NT2/D1 (cell line): ENCODE measurements around the gene PALLD.

Experiments
- YY1 ChIP-seq: IDR thresholded peaks from 2 replicates; pipeline ENCODE4 v1.6.1; 2011; ENCODE audit not compliant: insufficient read length, insufficient read depth
- ZNF274 ChIP-seq: IDR thresholded peaks from 2 replicates; pipeline ENCODE4 v1.6.1; 2011; ENCODE audit warnings: mild to moderate bottlenecking, low read depth, low read length

- TF ChIP-seq ZNF274 (no peak), YY1 (no peak)
Observed at GRCh38 chr4:168519576-168519975, 22.7 kb downstream of the PALLD start.
